Mucosa of stomach (tissue), 1 donor: ENCODE results near the gene KIFC3.

Source experiments
- H3K27me3 ChIP-seq: one replicate; pipeline ENCODE4 v1.7.0; 2013; ENCODE audit warnings: mild to moderate bottlenecking, low read length; ENCODE audit not compliant: control insufficient read depth, insufficient read depth
- H3K36me3 ChIP-seq: one replicate; pipeline ENCODE4 v1.7.0; 2013; ENCODE audit warnings: low read length; ENCODE audit not compliant: control insufficient read depth, insufficient read depth
- H3K4me1 ChIP-seq: one replicate; pipeline ENCODE4 v1.7.0; 2013; ENCODE audit warnings: mild to moderate bottlenecking, low read length; ENCODE audit not compliant: control insufficient read depth, insufficient read depth
- H3K4me3 ChIP-seq: one replicate; pipeline ENCODE4 v1.7.0; 2013; ENCODE audit warnings: low read length
- H3K9ac ChIP-seq: one replicate; pipeline ENCODE4 v1.7.0; 2013; ENCODE audit warnings: mild to moderate bottlenecking, low read length, moderate library complexity
- H3K9me3 ChIP-seq: one replicate; pipeline ENCODE4 v1.7.0; 2013; ENCODE audit warnings: mild to moderate bottlenecking, low read length, moderate library complexity; ENCODE audit not compliant: control insufficient read depth
- donor health status: Pancreatic carcinoma.

Gene KIFC3

GRCh38 chr16:57807968-57808528, 5.8 kb upstream of the KIFC3 start:
- no peak overlapping the region for H3K9ac ChIP-seq
- no peaks in the 10 kb centered on the region for H3K27me3 ChIP-seq
- H3K9me3 ChIP-seq = no peaks in the 10 kb centered on the region

GRCh38 chr16:57807252-57807967, 5.1 kb upstream of the KIFC3 start:
- H3K36me3 ChIP-seq = no peaks in the 10 kb centered on the region
- H3K27me3 ChIP-seq = no peaks in the 10 kb centered on the region
- no peak overlapping the region for H3K4me3 ChIP-seq
- peaks cover 46% of the 10 kb centered on the region for H3K4me1 ChIP-seq
- no peak overlapping the region for H3K9ac ChIP-seq
- H3K9me3 ChIP-seq = no peaks in the 10 kb centered on the region

More at GRCh38 chr16:57807968-57808528, 5.8 kb upstream of the KIFC3 start:
- Histone ChIP-seq H3K4me3 (peak overlapping the region; percentile 4), H3K4me1 (peaks cover 40% of the 10 kb centered on the region), H3K36me3 (no peaks in the 10 kb centered on the region)

GRCh38 chr16:57805176-57805575, 2.9 kb upstream of the KIFC3 start:
- Histone ChIP-seq H3K27me3 (peaks cover 2% of the 10 kb centered on the region), H3K4me3 (no peak overlapping the region), H3K9me3 (no peaks in the 10 kb centered on the region), H3K9ac (no peak overlapping the region), H3K36me3 (no peaks in the 10 kb centered on the region), H3K4me1 (peaks cover 53% of the 10 kb centered on the region)

- Histone ChIP-seq H3K36me3 (no peaks in the 10 kb centered on the region), H3K4me1 (peaks cover 47% of the 10 kb centered on the region), H3K4me3 (no peak overlapping the region), H3K9me3 (no peaks in the 10 kb centered on the region), H3K27me3 (peaks cover 3% of the 10 kb centered on the region), H3K9ac (no peak overlapping the region)
Measured at GRCh38 chr16:57804111-57804837, 2.0 kb upstream of the KIFC3 start.

- H3K36me3 ChIP-seq = no peaks in the 10 kb centered on the region
- peaks cover 3% of the 10 kb centered on the region for H3K27me3 ChIP-seq
- H3K4me3 ChIP-seq = no peak overlapping the region
- H3K4me1 ChIP-seq = peaks cover 43% of the 10 kb centered on the region
- H3K9me3 ChIP-seq = no peaks in the 10 kb centered on the region
- H3K9ac ChIP-seq = no peak overlapping the region
Measured at GRCh38 chr16:57803134-57803990, 1.1 kb upstream of the KIFC3 start.

- peak overlapping the region; percentile 72 for H3K9ac ChIP-seq
- peaks cover 3% of the 10 kb centered on the region for H3K27me3 ChIP-seq
- no peaks in the 10 kb centered on the region for H3K36me3 ChIP-seq
- no peaks in the 10 kb centered on the region for H3K9me3 ChIP-seq
- H3K4me1 ChIP-seq = peaks cover 37% of the 10 kb centered on the region
- H3K4me3 ChIP-seq = no peak overlapping the region
Measured at GRCh38 chr16:57801809-57802340, 416 bp downstream of the KIFC3 start.

GRCh38 chr16:57801098-57801808, 1.0 kb downstream of the KIFC3 start:
- Histone ChIP-seq H3K9ac (peak overlapping the region; percentile 72), H3K36me3 (no peaks in the 10 kb centered on the region), H3K9me3 (no peaks in the 10 kb centered on the region), H3K4me3 (no peak overlapping the region), H3K27me3 (peaks cover 3% of the 10 kb centered on the region), H3K4me1 (peaks cover 37% of the 10 kb centered on the region)

- no peak overlapping the region for H3K4me3 ChIP-seq
Measured at GRCh38 chr16:57800200-57801097, 1.8 kb downstream of the KIFC3 start.

GRCh38 chr16:57799600-57800199, 2.6 kb downstream of the KIFC3 start:
- peaks cover 3% of the 10 kb centered on the region for H3K27me3 ChIP-seq
- no peaks in the 10 kb centered on the region for H3K36me3 ChIP-seq
- H3K9ac ChIP-seq = no peak overlapping the region
- no peaks in the 10 kb centered on the region for H3K9me3 ChIP-seq
- H3K4me1 ChIP-seq = peaks cover 41% of the 10 kb centered on the region
- no peak overlapping the region for H3K4me3 ChIP-seq

More at GRCh38 chr16:57800200-57801097, 1.8 kb downstream of the KIFC3 start:
- H3K36me3 ChIP-seq = no peaks in the 10 kb centered on the region
- H3K4me1 ChIP-seq = peaks cover 39% of the 10 kb centered on the region
- no peaks in the 10 kb centered on the region for H3K9me3 ChIP-seq
- no peak overlapping the region for H3K9ac ChIP-seq
- H3K27me3 ChIP-seq = peaks cover 3% of the 10 kb centered on the region

GRCh38 chr16:57798953-57799599, 3.2 kb downstream of the KIFC3 start:
- no peak overlapping the region for H3K9ac ChIP-seq
- no peaks in the 10 kb centered on the region for H3K36me3 ChIP-seq
- no peak overlapping the region for H3K4me3 ChIP-seq
- peaks cover 3% of the 10 kb centered on the region for H3K27me3 ChIP-seq
- no peaks in the 10 kb centered on the region for H3K9me3 ChIP-seq
- H3K4me1 ChIP-seq = peaks cover 41% of the 10 kb centered on the region
